Head of caudate nucleus (tissue), 42 donors: ENCODE results near the gene SLC25A33.
A peak's percentile ranks its signal among the peaks of the same experiment; 100 is the strongest.

ENCODE experiments used
- DNase-seq, 42 donors: peaks; one replicate each; pipeline versions ENCODE4 v3.0.0 to v3.0.0-alpha.2; 2020 to 2021; ENCODE audit warnings: mixed read lengths in 7 of 42
- intact Hi-C: fragments of 100-400 bp; cut with DNase I; formaldehyde crosslinking; loops from one replicate; pipeline ENCODE4 v1.15.0; 2022

Gene SLC25A33

DNA sequence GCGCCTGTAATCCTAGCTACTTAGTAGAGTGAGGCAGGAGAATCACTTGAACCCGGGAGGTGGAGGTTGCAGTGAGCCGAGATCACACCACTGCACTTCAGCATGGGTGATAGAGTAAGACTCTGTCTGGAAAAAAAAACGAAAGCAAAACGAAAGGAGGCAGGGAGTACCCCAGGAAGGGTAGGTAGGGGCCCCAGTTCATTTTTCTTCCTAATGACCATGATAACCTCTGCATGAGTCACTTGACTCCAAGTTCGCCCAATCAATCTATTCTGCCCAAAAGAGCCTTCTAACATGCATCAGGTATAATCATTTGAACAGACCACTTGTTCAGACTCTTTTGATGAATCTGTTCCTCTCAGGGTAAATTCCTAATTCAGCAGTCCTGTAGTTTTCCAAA lies 36.2 kb downstream of the SLC25A33 start:
- peak in 1 of 42 donors; percentile 9 for DNase-seq
- intact Hi-C loops: loop anchor here (5.0 kb wide), 1 partner anchor 78 kb away; no protein-coding TSS in a partner anchor

DNA sequence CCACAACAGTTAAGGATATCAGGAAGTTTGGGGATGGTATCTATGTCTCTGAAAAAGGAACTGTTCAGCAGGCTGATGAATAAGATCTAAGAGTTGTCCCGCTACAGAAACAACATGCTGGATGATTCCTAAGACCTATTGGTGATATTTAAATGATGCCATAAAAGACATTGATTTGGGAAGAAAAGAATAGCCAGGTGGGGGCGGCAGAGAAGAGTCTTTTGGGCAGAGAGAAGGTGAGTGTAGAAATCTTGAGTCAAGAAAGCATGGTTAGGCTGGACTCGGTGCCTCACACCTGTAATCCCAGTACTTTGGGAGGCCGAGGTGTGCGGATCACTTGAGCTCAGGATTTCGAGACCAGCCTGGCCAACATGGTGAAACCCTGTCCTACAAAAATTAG lies 37.6 kb downstream of the SLC25A33 start:
- intact Hi-C loops: loop anchor here (5.0 kb wide), 1 partner anchor 80 kb away; no protein-coding TSS in a partner anchor
- DNase-seq: peak in 2 of 42 donors; percentile 24 to 26

DNA sequence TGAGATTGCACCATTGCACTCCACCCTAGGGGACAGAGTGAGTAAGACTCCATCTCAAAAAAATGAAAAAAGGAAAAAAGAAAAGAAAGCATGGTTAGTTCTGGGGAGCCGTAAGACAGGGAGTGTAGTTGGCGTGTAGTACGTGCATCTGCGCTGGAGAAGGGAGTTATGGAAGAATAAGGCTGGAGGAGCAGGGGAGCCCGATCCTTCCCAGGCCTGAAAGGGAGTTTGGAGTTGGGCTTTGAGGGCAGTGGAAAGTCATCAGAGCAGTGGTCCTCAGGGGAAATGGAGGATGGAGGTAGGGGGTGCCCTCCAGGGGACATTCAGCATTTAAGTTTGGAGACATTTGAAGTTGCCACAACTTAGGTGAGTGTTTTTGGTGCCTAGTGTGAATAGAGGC lies 38.2 kb downstream of the SLC25A33 start:
- DNase-seq: peak in 2 of 42 donors; percentile 7 to 9
- intact Hi-C loops: loop anchor here (5.0 kb wide), 1 partner anchor 80 kb away; no protein-coding TSS in a partner anchor

DNA sequence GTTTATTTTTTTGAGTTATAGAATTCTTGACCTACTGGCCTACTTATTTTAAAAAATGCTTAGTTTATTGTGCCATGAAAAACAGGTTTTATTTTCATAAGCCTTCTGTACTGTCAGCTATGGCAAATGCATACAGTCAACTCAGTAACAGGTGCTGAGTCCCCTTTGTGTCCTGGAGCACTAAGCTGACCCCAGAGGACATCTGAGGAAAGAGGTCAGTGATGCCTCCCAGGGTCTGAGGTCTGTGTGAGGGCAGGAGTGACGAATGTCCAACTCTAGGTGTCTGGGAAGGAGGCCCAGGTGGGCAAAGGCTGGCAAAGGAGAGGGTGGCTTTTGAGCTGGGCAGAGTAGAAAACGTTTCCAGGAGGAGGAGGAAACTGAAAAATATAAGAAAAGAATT lies 41.7 kb downstream of the SLC25A33 start:
- DNase-seq: no peak
- intact Hi-C loops: no loop called here

DNA sequence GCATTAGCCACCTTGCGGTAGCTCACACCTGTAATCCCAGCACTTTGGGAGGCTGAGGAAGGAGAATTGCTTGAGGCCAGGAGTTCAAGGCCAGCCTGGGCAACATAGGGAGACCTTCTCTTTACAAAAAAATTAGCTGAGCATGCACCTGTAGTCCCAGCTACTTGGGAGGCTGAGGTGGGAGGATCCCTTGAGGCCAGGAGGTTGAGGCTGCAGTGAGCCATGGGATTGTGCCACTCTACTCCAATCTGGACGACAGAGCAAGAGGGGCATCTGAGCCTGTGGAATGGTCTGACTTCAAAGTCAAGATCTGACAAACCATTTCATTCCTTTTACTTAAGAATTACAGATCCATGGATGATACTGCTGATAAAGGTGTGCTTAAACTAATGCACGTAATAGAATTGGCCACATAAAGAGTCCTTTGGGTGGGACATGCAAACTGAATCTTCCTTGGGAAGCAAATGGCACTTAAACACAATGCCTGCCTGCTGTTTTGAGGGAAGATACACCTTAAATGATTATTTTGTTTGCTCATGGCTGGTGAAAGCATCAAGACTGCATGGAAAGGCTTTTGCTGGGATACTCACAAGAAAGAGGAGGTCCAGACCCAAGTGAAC lies 47.0 kb downstream of the SLC25A33 start:
- intact Hi-C loops: no loop called here
- no peak for DNase-seq

DNA sequence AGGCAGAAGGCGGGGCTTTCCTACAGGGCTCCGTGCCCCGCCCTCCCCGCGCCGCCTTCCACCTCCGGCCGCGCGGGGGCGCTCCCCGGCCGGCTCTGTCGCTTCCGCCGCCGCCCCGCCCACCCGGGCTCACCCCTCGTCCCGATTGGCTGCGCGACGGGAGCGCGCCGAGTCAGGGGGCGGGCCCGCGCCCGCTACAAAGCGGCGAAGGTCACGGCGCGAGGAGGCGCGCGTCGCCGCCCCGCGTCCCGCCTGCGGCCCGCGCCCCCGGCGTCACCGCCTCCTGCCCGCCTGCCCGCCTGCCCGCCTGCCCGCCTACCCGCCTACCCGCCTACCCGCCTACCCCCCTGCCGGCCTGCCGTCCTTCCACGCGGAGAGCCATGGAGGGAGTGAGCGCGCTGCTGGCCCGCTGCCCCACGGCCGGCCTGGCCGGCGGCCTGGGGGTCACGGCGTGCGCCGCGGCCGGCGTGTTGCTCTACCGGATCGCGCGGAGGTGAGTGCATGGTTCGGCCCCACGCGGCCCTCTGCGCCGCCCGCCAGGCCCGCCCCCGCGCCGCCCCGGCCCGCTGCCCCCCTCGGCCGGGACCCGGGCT lies 49.4 kb downstream of the SLC25A33 start, which contains the start of gene TMEM201:
TSS of gene TMEM201 (plus strand) at position 361 of the 593 bp plus-strand sequence. CDS start at position 381, 20 bp downstream.
- intact Hi-C loops: no loop called here
- peak; percentile 79 to 97 (median 94) for DNase-seq

DNA sequence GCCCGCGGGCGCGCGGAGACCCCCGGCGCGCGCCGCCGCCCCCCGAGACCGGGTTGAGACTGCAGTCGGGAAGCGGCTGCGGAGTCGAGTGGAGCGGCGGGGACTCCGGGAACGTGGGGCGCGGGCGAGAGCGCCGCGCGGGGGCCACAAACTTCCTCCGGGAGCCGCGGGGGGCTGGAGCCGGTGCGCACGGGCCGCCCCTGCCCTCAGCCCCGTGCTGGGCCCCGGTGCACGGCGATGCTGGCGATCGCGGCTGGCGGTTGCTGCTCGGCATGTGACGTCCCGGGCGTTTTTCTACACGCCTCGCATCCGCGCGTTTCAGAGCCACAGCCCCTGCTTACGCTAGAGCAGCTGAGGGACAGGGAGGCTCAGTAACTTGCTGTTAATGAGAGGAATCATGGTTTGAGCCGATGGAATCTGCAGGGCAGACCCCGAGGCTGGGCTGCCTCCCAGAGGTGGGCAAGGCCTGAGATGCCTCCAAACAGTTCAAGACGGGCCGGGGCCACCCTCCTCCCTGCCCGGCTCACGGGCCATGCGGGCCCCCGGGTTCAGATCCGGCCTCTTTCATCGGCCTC lies 50.0 kb downstream of the SLC25A33 start:
- peak in 29 of 42 donors; percentile 21 to 65 (median 40) for DNase-seq
- intact Hi-C loops: no loop called here

DNA sequence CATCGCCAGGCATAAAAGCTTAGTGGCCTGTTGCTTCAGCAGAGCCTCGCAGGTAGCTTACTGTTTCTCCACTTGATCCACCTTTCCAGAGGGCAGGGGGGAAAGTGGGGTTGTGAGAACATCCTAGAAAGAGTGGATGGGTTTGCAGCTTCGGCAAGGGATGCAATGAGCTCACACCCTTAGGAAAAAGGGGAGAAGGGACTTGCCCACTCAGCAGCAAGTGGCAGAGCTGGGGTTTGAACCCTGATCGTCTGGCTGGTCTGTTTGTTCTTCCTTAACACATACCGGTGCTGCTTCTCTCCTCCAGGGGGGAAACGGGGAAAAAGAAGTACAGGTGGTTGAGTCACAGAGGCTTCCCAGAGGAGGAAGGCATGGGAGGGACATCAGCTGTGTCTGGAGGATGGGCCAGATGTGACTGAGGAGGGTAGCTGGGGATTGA lies 50.5 kb downstream of the SLC25A33 start:
- intact Hi-C loops: no loop called here
- peak in 3 of 42 donors; percentile 26 to 32 (median 27) for DNase-seq

DNA sequence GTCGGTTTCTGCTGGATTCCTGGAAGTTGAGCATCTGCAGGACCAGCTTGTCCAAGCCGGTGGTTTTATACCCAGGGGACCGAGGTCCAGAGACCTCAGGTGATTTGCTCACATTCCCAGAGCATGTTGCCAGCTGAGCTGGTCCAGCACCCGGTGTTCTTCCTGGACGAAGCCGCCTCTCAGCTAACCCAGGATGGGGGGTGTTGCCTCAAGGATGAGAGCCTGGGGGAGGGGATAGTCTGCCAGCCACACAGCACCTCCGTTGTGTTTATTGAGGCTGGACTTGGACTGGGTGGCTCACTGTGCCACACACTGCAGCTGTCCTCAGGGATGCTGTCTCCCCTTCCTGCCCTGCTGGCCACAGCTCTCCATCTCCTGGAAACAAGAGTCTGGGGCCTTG lies 50.9 kb downstream of the SLC25A33 start:
- intact Hi-C loops: no loop called here
- peak in 3 of 42 donors; percentile 16 to 30 (median 22) for DNase-seq

DNA sequence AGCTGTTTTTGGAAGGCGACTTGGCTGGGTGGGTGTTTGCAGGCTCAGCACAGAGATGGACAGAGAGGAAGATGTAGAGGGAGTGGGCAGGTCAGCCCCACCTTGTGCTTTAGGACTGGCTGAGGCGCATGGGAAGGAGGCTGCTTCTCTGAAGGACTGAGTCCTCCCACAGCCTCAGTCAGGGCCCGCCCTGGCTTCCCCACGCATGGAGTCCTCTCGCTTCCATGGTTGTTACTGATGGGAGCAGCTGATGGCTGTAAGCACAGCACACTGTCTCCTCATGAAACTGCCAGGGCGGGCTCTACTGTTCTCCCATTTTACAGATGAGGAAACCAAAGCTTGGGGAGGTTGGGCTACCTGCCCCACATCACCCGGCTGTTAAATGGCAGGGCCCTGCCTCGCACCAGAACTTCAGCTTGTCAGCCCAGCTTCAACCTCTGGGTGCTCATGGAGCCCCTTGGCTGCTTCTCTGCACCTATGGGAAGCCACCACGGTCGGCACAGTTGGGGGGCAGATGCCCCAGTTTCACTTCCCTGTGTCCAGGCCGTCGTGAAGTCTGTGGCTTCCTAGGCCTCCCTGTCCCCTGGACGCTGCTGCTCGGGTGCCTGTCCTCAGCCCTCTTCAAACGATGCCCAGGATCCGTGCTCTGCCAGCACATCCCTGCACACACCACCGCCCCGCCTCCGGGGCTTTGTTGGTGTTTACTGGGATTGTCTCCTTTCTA lies 51.8 kb downstream of the SLC25A33 start:
- intact Hi-C loops: no loop called here
- peak in 6 of 42 donors; percentile 19 to 51 (median 22) for DNase-seq

DNA sequence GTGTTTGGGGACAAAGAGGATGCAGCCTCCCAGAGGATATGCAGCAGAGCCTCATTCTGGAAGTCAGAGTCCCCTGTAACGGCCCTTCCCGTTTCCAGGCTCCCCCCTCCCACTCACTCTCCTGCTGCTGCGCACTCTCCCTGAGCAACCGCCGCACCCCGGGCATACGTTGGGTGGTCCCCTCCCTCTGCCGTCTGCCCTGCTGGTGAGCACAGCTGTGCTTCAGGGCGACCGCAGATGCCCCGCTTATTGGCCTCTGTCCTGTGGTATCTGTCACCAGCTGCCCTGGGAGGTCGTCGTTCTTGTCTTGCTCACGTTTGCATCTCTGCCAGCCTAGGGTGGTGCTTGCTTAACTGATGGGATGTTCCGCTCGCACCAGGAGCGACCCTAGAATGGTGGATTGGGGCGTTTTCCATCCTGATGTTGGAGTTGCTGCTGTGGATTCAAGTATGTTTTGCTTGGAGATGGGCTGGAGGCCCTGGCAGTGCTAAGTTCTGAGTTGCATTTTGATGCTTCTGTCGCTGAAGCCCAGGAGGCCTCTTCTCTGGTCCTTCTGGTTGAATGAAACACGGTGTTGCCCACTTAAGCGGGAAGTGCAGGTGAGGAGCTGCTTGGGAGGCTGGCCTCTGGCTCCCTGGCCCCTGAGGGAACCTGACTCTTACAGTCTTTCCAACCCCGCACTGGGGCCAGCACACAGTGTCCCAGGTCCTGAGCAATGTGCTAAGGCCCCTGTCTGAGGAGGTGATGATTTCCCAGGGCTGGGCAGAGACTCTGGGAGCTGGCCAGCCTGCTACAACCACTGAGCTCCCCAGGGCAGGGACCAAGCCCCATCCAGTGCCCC lies 52.6 kb downstream of the SLC25A33 start:
- intact Hi-C loops: no loop called here
- DNase-seq: peak in 11 of 42 donors; percentile 17 to 57 (median 27)

DNA sequence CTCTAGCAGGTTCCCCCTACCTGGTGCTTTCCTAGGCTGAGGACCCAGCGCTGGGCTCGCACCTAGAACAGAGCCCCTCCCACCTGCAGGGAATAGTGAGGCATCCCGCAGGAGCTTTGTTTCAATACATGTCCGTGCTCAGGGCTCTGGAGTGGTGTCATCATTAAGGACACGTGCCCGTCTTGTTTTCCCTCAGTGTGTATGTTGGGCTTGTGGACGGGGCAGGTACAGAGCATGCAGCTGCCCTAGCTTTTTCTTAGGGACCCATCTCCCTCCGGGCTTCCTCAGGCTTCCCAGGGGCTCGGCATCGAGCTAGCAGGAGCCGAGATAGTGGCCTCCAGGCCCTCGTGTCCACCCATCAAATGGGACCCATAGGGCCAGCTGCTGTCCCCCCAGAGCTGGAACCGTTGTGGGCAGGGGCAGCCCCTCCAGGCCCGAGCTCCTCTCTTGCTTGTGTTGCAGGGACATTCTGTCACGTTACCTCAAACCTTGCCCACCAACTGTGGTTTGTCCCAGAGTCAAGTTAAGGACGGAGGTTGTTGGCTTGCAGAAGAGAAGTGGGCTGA lies 53.3 kb downstream of the SLC25A33 start:
- intact Hi-C loops: no loop called here
- no peak for DNase-seq

DNA sequence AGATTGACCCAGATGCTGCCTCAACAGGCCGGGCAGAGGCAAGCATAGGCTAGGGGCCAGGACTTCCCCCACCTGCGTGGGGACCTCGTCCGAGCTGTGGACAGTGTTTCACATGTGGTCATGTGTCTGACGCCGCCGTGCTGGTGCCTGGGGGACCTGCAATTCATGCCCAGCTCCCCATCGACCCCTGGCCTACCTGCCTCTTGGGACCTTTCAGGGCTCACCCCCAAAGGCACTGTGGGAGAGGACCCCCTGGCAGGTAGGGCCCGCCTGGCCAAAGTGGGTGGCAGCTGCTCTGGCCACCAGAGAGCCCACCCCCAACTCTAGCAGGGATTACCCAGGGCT lies 53.9 kb downstream of the SLC25A33 start:
- DNase-seq: no peak
- intact Hi-C loops: no loop called here

DNA sequence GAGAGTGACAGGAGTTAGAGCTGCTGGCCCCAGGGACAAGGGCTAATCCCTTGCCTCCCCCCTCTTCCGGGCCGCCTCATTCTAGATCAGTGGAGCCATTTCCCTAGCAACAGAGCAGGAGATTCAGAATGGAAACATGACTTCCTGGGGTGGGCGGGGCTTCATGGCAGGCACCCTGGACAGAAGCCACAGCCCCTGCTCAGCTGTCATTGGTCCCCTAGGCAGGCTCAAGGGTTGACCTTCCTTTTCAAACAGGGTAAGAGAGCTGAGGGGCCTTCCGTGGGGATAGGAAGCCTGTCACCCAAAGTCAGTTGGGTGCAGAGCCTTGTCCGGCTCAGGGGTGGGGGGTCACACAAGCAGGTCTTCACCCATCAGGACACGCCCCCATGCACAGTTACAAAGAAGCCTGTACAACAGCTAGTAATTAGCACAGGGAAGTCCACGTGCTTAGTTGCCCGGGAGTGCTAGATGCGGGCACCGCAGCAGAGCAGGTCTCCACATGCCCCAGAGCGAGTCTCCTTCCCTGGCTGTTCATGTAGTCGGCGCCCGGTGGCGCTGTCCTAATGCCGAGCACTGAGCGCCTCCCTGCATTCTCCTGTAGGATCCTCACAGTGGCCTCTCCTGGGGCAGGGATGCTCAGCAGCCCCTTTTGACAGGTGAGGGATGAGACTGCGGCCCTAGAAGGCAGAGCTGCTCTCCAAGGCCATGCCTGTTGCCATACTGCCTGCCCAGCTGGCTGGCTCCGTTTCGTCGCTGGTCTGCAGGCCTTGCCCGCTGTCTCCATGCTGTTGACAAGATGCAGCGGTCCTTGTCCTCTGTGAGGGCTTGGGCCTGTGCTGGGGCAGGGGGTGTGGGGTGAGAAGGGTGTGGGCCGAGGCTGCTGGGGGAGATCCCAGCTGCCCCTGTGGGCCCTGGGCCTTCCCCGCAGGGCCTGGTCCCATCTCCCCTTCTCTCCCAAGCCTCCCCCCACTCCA lies 54.5 kb downstream of the SLC25A33 start:
- peak in 37 of 42 donors; percentile 39 to 80 (median 63) for DNase-seq
- intact Hi-C loops: no loop called here

DNA sequence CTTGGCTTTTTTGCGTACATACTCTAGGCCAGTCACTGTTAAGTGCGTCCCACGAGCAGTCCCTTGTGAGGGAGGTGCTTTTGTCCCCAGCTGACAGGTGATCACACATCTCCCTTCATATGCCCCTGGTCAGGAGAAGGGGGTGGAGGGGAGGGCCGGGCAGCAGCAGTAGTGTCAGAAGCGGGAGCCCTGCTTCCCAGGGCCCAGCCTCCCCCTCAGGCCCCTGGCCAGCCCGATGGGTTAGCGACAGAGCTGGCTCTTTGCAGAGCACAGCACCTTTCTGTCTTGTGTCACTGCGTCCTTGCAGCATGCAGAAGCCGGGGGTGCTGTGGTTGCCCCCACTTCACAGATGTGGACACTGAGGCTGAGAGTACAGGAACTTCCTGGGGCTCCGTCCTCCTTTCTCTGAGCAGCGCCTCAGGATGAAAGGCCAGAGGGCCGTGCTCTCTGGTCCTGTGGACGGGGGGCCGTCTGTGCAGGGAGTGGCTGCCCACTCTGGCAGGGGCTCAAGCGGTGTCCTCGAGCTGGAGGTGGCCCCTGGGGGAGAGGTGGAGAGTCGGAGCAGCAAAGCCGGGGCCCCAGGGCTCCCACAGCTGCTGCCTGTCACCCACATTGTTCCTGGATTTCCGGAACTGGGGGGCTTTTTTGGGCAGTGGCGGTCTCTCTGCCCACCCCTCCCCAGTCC lies 55.3 kb downstream of the SLC25A33 start:
- no peak for DNase-seq

DNA sequence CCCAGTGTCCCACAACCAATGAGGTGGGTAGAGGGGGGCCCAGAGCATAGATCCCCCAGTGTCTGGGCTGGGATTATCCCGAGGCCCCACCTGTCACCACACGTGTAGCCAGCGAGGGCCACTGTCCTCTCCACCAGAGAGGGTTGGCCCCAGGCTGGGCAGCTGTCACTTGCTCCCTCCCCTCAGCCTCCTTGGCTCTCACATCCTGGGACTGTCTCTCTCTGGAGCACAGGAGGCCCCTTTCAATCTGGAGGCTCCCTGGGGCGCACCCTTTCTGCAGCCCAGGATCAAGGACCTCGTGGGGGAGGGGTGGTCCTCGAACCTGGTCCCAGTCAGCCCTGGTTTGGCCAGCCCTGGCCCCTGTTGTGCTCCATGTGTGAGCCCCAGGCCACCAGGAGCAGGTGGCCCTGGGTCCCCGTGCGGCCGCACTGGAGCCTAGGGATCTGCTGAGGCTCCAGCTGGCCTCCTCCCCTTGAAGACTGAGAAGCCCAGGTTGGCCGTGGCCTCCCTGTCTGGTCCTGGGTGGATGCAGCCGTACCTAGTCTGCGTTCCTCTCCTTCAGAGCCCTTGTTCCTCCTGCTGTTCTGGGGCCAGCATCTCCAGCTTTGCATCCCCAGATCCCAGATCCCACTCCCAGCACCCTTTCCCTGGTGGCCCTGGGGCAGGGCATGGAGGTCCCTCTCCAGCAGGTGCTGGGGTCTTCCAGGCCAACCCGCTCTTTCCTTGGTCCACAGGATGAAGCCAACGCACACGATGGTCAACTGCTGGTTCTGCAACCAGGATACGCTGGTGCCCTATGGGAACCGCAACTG lies 56.1 kb downstream of the SLC25A33 start:
- DNase-seq: no peak
- intact Hi-C loops: no loop called here

More for the DNA sequence above, 55.3 kb downstream of the SLC25A33 start:
- intact Hi-C loops: no loop called here
